ENCODE data around the gene FBXL15.

GRCh38 chr10:102421507-102421756 is 796 bp downstream of the FBXL15 start:
- TF ChIP-seq CTCF (IDR thresholded peaks at IDR 0.05; ENCODE audit: low read length) (no peak), EZH2 (optimal IDR thresholded peaks at IDR 0.05; ENCODE audit: low read depth, low read length) (no peak), EZH2phosphoT487 (IDR thresholded peaks at IDR 0.05; ENCODE audit: low read length) (no peak)
